Activated CD4-positive, alpha-beta T cell treated with anti-CD3 and anti-CD28 coated beads, Interleukin-2, amount 10 ng/mL, durations not matched to agents 24 days and 14 days (primary cell): ENCODE measurements around the gene PPP1R26. TPM values are rescaled to one million over a fixed set of nuclear protein-coding genes. Genes with fewer than 3 reads are reported as not detected.
A peak's percentile ranks its signal among the peaks of the same experiment; 100 is the strongest.

Experiments used
- DNase-seq: peaks from one replicate; pipeline ENCODE4 v3.0.0; 2022
- H3K27ac Mint-ChIP-seq: one replicate; pipeline ENCODE4 v1.8.0; 2022; ENCODE audit warnings: mild to moderate bottlenecking, mixed read lengths
- H3K27me3 Mint-ChIP-seq: one replicate; pipeline ENCODE4 v1.8.0; 2022; ENCODE audit warnings: mixed read lengths
- H3K36me3 Mint-ChIP-seq: one replicate; pipeline ENCODE4 v1.8.0; 2022; ENCODE audit warnings: low read depth, mild to moderate bottlenecking, mixed read lengths
- H3K4me1 Mint-ChIP-seq: one replicate; pipeline ENCODE4 v1.8.0; 2021; ENCODE audit warnings: mixed read lengths
- H3K4me3 Mint-ChIP-seq: one replicate; pipeline ENCODE4 v1.8.0; 2022; ENCODE audit warnings: mild to moderate bottlenecking, moderate library complexity, mixed read lengths
- H3K9me3 Mint-ChIP-seq: one replicate; pipeline ENCODE4 v1.8.0; 2021; ENCODE audit warnings: mixed read lengths
- intact Hi-C: fragments of 100-400 bp; cut with micrococcal nuclease; formaldehyde crosslinking; loops from one replicate; pipeline ENCODE4 v1.15.1; 2023
- total RNA-seq: library from RNA; stranded (reverse); gene quantifications from 2 replicates; pipeline ENCODE4 v1.2.3, GENCODE V29; 2022

PPP1R26 gene
- total RNA-seq, 1 donor from 2014 or later = 0.82 TPM

DNA sequence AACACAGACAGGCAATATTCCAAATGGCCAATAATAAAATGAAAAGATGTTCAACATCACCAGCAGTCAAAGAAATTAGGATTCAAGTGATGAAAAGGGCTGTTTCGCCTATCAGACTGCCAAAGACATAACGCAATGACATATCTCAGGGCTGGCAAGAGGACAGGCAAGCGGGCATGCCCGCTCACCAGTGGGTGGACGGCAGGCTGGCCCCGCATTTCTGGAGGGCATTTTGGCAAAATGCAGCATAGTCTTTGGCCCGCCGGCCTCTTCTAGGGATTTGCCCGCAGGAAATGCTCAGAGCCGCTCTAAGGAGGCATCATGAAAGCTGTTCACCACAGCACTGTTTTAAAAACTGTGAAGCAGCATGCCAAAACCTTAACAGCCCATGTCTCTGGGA, 1.4 kb upstream of the PPP1R26 start:
- Mint-ChIP-seq H3K27me3 (peaks cover 51% of the 10 kb centered on the region), H3K36me3 (peaks cover 2% of the 10 kb centered on the region), H3K4me1 (peaks cover 3% of the 10 kb centered on the region), H3K9me3 (no peaks in the 10 kb centered on the region), H3K4me3 (no peak overlapping the region), H3K27ac (no peak overlapping the region)
- no peak for DNase-seq
- intact Hi-C loops = no loop called here

DNA sequence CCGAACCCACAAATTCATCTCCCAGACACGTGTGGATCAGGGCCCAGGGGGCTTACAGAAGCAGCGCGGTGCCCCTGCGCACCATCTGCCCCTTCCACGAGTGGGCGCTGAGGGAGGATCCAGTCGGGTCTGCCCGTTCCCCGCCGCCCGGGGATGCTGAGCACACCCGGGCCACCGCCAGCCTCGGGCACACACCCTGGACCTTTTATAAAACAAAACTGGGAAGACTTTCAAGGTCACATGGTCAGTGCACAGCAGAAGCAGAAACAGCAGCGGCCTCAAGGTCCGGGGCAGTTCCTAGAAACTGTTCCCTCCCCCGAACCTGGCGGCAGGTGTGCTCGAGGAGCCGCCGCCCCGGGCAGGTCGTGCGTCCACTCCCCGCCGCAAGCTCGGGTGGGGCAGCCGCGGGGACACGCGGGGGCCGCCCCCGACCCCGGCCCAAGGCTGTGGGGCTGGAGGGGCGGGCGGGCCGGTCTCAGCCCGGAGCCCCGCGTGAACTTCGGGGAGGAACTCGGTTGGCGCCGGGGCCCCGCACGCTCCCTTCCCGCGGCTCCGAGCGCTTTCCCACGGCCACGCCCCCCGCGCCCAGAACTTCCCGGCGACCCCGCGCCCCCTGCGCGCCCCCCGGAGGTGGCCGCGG, 633 bp upstream of the PPP1R26 start:
- no peaks in the 10 kb centered on the region for H3K9me3 Mint-ChIP-seq
- DNase-seq = no peak
- peak overlapping the region; percentile 83 for H3K4me3 Mint-ChIP-seq
- peaks cover 2% of the 10 kb centered on the region for H3K36me3 Mint-ChIP-seq
- peaks cover 51% of the 10 kb centered on the region for H3K27me3 Mint-ChIP-seq
- H3K27ac Mint-ChIP-seq = peak overlapping the region; percentile 69
- H3K4me1 Mint-ChIP-seq = peaks cover 3% of the 10 kb centered on the region
- intact Hi-C loops = no loop called here

DNA sequence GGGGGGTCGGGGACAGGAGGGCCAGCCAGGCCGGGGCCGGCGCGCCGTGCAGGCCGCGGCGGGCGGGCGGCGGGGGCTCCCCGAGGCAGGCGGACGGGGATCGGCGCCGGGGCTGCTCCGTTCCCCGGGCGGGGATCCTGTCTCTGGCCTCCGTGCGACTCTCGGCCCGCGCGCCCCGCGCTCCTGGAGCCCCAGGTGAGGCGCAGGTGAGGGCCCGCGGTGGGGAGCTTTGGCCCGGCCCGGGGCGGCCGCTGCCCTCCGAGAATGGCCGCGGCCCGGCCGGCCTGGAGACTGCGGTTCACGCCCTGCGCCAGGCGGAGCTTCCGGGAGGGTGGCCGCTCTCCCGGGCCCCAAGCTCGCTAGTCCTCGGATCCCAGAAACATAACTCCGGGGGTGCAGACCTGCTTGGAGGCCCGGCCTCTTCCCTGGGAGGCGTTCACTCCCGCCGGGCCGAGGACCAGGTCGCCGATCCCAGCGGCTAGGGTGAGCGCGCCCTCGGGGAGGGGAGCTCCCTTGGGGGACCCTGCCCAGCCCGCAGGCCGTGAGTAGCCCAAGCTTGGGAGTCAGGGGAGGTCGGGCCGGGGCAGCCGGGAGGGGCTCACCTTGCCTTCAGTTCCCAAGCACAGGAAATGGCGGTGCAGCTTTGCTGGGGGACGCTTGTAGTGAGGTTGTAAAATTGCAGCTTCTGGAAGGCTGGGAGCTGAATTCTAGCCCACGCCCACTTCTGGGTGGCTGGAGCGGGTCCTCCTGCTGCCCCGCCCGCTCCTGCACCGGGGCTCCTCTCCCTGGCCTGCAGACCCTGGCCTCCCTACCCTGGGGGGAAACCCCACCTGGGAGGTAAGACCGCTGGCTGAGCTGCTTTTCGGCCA, 723 bp downstream of the PPP1R26 start:
- Mint-ChIP-seq H3K9me3 (no peaks in the 10 kb centered on the region), H3K27me3 (peaks cover 51% of the 10 kb centered on the region), H3K36me3 (peaks cover 2% of the 10 kb centered on the region), H3K4me3 (no peak overlapping the region), H3K4me1 (peaks cover 3% of the 10 kb centered on the region), H3K27ac (no peak overlapping the region)
- DNase-seq = no peak
- intact Hi-C loops = no loop called here

DNA sequence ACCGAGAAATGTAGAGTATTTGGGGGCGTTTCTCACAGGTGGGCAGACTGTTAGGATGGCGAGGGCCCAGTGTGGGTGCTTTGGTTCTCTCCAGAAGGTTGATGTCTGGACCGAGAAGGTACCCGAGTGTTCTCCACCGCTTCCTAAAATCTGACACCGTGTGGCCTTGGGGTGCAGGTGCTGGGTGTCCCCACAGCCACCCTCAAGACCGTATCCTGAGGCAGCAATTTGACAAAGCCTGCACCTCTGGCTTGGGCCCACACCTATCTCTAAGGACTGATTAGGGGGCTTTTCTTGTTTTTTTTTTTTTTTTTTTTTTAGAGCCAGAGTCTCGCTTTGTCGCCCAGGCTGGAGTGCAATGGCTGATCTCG, 1.3 kb downstream of the PPP1R26 start:
- intact Hi-C loops = no loop called here
- peaks cover 47% of the 10 kb centered on the region for H3K27me3 Mint-ChIP-seq
- H3K9me3 Mint-ChIP-seq = no peaks in the 10 kb centered on the region
- H3K4me3 Mint-ChIP-seq = no peak overlapping the region
- H3K36me3 Mint-ChIP-seq = peaks cover 2% of the 10 kb centered on the region
- H3K4me1 Mint-ChIP-seq = peaks cover 3% of the 10 kb centered on the region
- H3K27ac Mint-ChIP-seq = no peak overlapping the region
- DNase-seq = no peak

DNA sequence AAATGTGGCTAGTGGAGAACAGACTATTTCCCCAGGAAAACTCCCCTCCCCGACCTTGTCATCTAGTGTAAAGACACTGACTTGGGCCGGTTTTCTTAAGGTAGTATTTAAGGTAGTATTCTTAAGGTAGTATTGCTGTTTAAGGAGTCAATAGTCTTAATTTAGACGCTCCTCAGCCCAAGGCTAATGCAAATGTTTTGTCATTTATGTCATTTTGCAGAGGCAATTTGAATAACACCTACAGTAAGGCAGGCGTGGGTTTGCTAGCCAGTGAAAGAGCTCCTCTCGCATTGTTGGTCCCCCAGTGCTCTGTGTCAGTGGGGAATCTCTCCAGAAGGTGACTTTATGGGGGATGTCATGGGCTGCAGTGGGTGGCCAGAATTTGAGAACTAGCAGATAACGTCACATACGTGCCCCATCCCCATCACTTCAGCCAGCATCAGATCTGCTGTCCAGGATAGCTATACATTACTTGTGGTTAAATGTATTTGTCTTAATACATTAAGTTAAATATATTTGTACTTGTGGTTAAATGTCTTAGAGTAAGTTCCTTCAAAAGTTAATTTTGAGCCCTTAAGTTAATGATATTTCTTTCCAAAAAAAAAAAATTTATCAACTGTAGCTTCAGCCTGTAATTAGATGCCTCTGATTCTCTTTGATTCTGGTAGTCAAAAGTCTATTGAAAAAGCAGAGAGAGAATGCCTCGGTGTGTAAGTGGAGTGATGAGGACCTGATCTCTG, 2.6 kb downstream of the PPP1R26 start:
- H3K4me3 Mint-ChIP-seq = no peak overlapping the region
- intact Hi-C loops = no loop called here
- H3K27me3 Mint-ChIP-seq = peaks cover 40% of the 10 kb centered on the region

DNA sequence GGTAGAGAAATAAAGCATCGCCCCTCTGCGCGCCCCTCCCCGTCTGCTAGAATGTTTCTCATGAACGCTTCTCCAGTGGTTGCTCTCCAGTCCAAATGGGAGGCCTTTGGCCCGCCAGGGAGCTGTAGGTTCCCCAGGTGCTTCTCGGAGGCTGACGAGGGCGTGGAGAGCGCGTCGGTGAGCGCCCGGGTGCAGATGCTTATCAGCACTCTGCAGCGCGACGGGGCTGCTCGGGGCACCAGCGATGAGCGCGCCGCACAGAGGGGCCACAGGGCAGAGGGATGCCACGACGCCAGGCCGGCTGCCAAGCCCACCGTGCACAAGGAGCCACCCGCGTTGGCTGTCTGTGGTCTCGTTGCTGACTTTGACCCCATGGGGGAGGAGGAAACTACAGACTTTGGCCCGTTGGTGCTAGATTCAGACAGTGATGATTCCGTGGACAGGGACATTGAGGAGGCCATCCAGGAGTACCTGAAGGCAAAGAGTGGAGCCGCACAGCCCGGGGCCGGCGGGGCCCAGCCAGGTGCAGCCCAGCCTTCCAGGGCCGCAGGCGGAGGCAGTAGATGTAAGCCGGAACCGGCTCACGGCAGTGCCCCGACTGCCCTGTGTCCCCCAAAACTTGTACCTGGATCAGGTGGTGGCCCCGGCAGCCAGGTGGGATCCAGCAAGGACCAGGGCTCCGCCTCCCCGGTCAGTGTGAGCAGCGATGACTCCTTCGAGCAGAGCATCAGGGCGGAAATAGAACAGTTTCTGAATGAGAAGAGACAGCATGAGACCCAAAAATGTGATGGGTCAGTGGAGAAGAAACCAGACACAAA, 5.1 kb downstream of the PPP1R26 start:
- Mint-ChIP-seq H3K27ac (no peak overlapping the region), H3K9me3 (no peaks in the 10 kb centered on the region), H3K27me3 (peaks cover 26% of the 10 kb centered on the region), H3K36me3 (no peaks in the 10 kb centered on the region), H3K4me1 (no peaks in the 10 kb centered on the region), H3K4me3 (no peak overlapping the region)
- DNase-seq = no peak
- intact Hi-C loops = no loop called here

More for the DNA sequence above, 2.6 kb downstream of the PPP1R26 start:
- peaks cover 2% of the 10 kb centered on the region for H3K36me3 Mint-ChIP-seq
- DNase-seq = no peak
- peaks cover 3% of the 10 kb centered on the region for H3K4me1 Mint-ChIP-seq
- no peaks in the 10 kb centered on the region for H3K9me3 Mint-ChIP-seq
- no peak overlapping the region for H3K27ac Mint-ChIP-seq

DNA sequence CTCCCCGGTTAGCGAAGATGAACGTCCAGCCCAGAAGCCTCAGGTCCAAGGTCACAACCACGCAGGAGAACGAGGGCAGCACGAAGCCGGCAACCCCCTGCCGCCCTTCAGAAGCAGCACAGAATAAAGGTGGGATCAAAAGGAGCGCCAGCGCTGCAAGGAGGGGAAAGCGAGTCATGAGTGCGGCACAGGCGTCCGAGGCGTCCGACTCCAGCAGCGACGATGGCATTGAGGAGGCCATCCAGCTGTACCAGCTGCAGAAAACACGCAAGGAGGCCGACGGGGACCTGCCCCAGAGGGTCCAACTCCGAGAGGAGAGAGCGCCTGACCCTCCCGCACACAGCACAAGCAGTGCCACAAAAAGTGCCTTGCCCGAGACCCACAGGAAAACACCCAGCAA, 5.8 kb downstream of the PPP1R26 start:
- DNase-seq = no peak
- peaks cover 26% of the 10 kb centered on the region for H3K27me3 Mint-ChIP-seq
- intact Hi-C loops = no loop called here
- no peaks in the 10 kb centered on the region for H3K4me1 Mint-ChIP-seq
- no peaks in the 10 kb centered on the region for H3K36me3 Mint-ChIP-seq
- no peak overlapping the region for H3K4me3 Mint-ChIP-seq
- H3K27ac Mint-ChIP-seq = no peak overlapping the region
- H3K9me3 Mint-ChIP-seq = no peaks in the 10 kb centered on the region

DNA sequence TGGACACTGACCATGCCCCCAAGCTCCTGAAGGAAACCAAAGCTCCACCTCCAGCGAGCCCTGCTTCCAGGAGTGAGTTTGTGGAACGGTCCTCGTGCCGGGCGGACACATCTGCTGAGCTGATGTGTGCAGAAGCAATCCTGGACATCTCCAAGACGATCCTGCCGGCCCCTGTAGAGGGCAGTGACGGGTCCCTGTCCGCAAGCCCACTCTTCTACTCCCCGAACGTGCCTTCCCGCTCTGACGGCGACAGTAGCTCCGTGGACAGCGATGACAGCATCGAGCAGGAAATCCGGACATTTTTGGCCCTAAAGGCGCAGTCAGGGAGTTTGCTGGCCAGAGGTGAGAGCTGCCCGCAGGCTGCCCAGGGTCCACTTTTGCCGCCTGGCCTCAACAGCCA, 6.2 kb downstream of the PPP1R26 start:
- Mint-ChIP-seq H3K27ac (no peak overlapping the region), H3K36me3 (no peaks in the 10 kb centered on the region), H3K4me3 (no peak overlapping the region), H3K27me3 (peaks cover 24% of the 10 kb centered on the region), H3K4me1 (no peaks in the 10 kb centered on the region), H3K9me3 (no peaks in the 10 kb centered on the region)
- DNase-seq = no peak
- intact Hi-C loops = no loop called here

DNA sequence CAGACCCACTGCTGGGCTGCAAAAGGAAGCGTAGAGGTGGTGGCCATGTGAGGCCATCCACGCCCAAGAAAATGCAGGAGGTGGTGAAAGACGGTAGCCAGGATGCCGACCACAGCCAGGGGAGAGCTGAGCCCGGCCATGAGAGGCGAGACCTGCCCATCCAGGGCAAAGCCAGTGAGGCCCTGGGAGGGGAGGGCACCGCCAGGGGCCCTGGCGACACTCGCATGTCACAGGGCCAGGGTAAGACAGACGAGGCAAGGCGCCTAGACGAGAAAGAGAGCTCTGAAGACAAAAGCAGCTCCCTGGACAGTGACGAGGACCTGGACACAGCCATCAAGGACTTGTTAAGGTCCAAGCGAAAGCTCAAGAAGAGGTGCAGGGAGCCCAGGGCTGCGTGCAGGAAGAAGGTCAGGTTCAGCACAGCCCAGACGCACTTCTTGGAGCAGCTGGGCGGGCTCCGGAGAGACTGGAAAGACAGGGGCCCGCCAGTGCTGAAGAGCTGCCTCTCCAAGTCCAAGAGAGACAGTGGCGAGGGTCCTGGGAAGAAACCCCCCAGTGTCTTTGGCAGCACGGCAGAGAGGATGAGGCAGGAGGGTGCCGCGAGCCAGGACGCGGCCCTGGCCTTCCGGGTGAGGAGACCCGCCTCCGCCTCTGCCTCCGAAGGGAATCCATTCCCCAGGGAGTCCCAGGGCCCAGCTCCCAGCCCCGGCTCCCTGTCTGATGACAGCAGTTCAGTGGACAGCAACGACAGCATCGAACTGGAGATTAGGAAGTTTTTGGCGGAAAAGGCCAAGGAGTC, 6.9 kb downstream of the PPP1R26 start:
- H3K27me3 Mint-ChIP-seq = peaks cover 17% of the 10 kb centered on the region
- intact Hi-C loops = no loop called here
- H3K36me3 Mint-ChIP-seq = no peaks in the 10 kb centered on the region
- no peak overlapping the region for H3K27ac Mint-ChIP-seq
- no peak overlapping the region for H3K4me3 Mint-ChIP-seq
- H3K4me1 Mint-ChIP-seq = no peaks in the 10 kb centered on the region
- H3K9me3 Mint-ChIP-seq = no peaks in the 10 kb centered on the region
- DNase-seq = no peak

DNA sequence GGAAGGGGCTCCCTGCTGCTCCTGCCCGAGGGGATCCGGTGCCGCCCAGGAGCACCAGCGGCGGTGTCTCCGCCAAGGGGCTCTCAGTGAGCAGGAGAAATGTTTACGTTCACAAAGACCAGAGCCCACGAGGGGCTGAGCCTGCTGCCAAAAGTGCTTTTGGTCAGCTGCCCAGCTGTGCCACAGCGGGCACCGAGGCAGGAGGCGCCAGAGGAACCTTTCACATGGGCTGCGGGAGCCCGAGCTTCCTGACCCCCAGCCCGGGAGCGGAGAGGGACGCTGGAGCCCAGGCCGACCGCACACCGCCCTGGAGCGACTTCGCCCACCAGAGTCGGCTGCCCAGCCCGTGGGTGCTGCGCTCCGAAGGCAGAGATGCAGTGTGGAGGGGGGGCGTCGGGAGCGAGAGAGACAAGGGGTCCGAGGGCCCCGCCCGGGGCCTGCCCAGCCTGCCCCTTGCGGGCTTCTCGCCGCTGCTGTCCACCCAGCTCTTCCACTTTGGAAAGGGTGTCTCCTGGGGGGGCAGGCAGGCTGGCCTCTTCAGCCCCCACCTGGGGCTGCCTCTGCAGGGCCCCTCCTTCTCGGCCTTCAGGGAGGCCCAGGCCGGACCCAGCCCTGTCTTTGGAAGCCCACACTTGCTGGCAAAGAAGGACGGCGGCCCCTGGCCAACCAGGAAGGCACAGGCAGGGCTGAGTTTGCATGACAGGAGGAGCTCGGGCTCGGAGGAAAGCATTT, 7.9 kb downstream of the PPP1R26 start:
- no peak for DNase-seq
- H3K27ac Mint-ChIP-seq = no peak overlapping the region
- peaks cover 8% of the 10 kb centered on the region for H3K27me3 Mint-ChIP-seq
- no peaks in the 10 kb centered on the region for H3K9me3 Mint-ChIP-seq
- no peaks in the 10 kb centered on the region for H3K36me3 Mint-ChIP-seq
- intact Hi-C loops = no loop called here
- H3K4me1 Mint-ChIP-seq = no peaks in the 10 kb centered on the region
- H3K4me3 Mint-ChIP-seq = no peak overlapping the region

DNA sequence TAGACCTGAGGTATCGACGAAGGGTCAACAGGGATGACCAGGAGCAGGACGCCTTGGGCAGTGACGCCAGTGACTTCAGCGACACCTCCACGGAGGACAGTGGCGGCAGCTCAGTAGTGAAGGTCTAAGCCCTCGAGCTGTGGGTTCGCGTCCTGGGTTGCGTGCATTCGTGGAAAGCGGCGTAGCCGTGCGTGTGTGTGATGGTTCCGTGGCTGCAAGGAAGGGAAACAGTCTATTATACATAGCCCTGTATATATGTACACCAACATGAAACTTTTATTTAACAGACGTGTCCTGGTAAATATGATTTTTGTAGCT, 8.4 kb downstream of the PPP1R26 start:
- Mint-ChIP-seq H3K4me3 (no peak overlapping the region), H3K4me1 (no peaks in the 10 kb centered on the region), H3K36me3 (no peaks in the 10 kb centered on the region), H3K9me3 (no peaks in the 10 kb centered on the region), H3K27me3 (peaks cover 3% of the 10 kb centered on the region), H3K27ac (no peak overlapping the region)
- intact Hi-C loops = no loop called here
- DNase-seq = no peak

DNA sequence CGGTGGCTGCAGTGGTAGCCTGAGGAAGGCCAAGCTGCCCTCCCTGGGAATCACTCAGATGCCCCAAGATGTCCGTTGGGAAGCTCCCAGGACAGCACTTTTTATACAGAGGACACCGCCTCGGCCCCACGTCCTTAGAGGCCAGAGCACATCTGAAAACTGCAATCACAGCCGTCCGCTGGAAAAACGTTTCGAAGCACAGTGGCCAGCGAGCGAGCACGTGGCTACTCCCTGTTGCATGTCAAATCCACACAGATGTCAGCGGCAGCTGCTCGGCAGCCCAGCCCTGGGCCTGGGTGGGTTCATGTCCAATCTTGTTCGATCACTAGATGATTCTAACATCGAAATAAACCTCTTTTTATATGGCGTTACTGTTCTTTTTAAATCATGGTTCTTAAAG, 8.9 kb downstream of the PPP1R26 start:
- H3K36me3 Mint-ChIP-seq = no peaks in the 10 kb centered on the region
- no peaks in the 10 kb centered on the region for H3K4me1 Mint-ChIP-seq
- H3K27me3 Mint-ChIP-seq = peaks cover 2% of the 10 kb centered on the region
- no peak for DNase-seq
- intact Hi-C loops = no loop called here
- H3K9me3 Mint-ChIP-seq = no peaks in the 10 kb centered on the region
- H3K27ac Mint-ChIP-seq = no peak overlapping the region
- H3K4me3 Mint-ChIP-seq = no peak overlapping the region
